GM12801 (cell line): ENCODE results near the gene STAT4.

Experiments used
- CTCF ChIP-seq: IDR thresholded peaks from one replicate; pipeline ENCODE4 v1.5.1; 2011; ENCODE audit warnings: control low read depth; ENCODE audit not compliant: insufficient read length; ENCODE audit errors: extremely low read depth

The STAT4 gene

GRCh38 chr2:191063584-191063983, 87.2 kb downstream of the STAT4 start:
- no peak for TF ChIP-seq CTCF

GRCh38 chr2:191061381-191061980, 89.3 kb downstream of the STAT4 start:
- no peak for TF ChIP-seq CTCF

GRCh38 chr2:191059308-191059707, 91.5 kb downstream of the STAT4 start:
- no peak for TF ChIP-seq CTCF

GRCh38 chr2:191056228-191056627, 94.6 kb downstream of the STAT4 start:
- TF ChIP-seq CTCF, result no peak

GRCh38 chr2:191053256-191053655, 97.5 kb downstream of the STAT4 start:
- no peak for TF ChIP-seq CTCF

- no peak for TF ChIP-seq CTCF
Measured at GRCh38 chr2:191051825-191052778, 98.7 kb downstream of the STAT4 start.

GRCh38 chr2:191051177-191051576, 99.6 kb downstream of the STAT4 start:
- no peak for TF ChIP-seq CTCF
